ENCODE measurements around the gene SCAF1. TPM values are rescaled to one million over a fixed set of nuclear protein-coding genes. Genes with fewer than 3 reads are reported as not detected.
A peak's percentile ranks its signal among the peaks of the same experiment; 100 is the strongest.

The SCAF1 gene
- total and polyA plus RNA-seq, 10 of the 15 experiments (the other 5 are each of a cell fraction or from before 2014, with no cell fraction given), result 0.18 to 77.0 (median 5.3) TPM

DNA sequence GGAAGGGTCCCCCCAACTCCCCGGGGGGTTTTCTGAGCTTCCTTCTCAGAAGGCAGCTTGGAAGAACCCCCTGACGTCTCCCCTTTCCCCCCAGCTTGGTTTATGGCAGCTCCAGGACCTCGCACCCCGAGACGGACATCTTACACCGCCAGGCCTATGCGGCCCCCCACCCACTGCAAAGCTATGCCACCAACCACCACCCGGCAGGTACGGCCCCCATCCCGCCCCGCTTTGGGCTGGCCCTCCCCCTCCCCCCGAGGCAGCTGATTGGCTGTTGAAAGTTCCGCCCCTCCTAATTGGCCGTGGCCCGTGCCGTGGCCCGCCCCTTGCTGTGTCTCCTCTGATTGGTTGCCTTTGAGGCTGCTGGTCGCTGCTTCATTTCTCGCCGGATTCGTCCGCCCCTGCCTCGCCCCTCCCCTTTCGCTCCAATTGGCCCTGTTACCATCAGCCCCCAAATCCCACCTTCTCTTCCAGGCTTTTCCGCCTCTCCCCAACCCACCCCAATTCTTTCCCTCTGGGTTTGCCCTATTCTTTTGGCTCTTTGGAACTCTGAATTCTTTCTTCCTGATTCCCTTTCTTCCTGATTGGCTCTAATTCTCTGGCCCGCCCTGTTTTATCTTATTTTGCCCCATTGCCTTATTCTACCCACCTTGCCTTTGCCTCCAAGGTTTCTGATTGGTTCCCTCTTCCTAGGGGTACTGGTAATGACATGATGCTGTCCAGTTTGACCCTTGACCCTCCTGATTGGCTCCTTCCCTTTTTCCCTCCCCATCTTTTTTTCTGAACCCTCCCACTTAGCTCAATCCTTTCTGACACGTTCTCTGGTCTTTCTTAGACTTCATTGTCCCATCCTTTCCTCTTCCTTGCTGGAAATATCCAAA is 48.5 kb upstream of the SCAF1 start:
- intact Hi-C loops (cut with micrococcal nuclease; ENCODE audit: unreplicated experiment), result loop anchor here (2.0 to 5.0 kb wide), 2 partner anchors 49 to 83 kb away; partner anchors contain the start of genes PRMT1, RRAS and SCAF1
- BruUV-seq (replicated peaks), result no TSS peak
- TF ChIP-seq BHLHE40 (IDR thresholded peaks at IDR 0.05; ENCODE audit: borderline replicate concordance in 1 of 2, low read depth in 2 of 2, low read length in 1 of 2) (peak; percentile 49 to 82; a peak in 2 of 4 replicates), RAD21 (IDR thresholded peaks at IDR 0.05; ENCODE audit: insufficient read depth, low read depth, low read length) (no peak), CBFB (IDR thresholded peaks at IDR 0.05; ENCODE audit: low read depth) (no peak), TAF1 (IDR thresholded peaks at IDR 0.05; ENCODE audit: borderline replicate concordance, low read depth, low read length) (0 out of 2 replicates have a peak, but pooled peaks have one; percentile 17), BCL11A (IDR thresholded peaks at IDR 0.05; ENCODE audit: low read depth, low read length) (no peak), FOXK2 (IDR thresholded peaks at IDR 0.05) (peak; percentile 85), LARP7 (IDR thresholded peaks at IDR 0.05) (no peak), HDAC6 (IDR thresholded peaks at IDR 0.05; ENCODE audit: unreplicated experiment) (no peak), RAD51 (IDR thresholded peaks at IDR 0.05) (peak; percentile 37; the same call in 1 of the 2 replicates), IKZF2 (IDR thresholded peaks at IDR 0.05) (no peak), USF2 (IDR thresholded peaks at IDR 0.05; ENCODE audit: borderline replicate concordance, low read depth, low read length) (no peak; the same call in 1 of the 2 replicates), NBN (IDR thresholded peaks at IDR 0.05) (peak; percentile 71), SMAD1 (IDR thresholded peaks at IDR 0.05; ENCODE audit: low read depth, partially characterized antibody) (no peak)
- TF ChIP-seq, protein P1, sequence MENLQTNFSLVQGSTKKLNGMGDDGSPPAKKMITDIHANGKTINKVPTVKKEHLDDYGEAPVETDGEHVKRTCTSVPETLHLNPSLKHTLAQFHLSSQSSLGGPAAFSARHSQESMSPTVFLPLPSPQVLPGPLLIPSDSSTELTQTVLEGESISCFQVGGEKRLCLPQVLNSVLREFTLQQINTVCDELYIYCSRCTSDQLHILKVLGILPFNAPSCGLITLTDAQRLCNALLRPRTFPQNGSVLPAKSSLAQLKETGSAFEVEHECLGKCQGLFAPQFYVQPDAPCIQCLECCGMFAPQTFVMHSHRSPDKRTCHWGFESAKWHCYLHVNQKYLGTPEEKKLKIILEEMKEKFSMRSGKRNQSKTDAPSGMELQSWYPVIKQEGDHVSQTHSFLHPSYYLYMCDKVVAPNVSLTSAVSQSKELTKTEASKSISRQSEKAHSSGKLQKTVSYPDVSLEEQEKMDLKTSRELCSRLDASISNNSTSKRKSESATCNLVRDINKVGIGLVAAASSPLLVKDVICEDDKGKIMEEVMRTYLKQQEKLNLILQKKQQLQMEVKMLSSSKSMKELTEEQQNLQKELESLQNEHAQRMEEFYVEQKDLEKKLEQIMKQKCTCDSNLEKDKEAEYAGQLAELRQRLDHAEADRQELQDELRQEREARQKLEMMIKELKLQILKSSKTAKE (IDR thresholded peaks at IDR 0.05; ENCODE audit: low read depth, poor library complexity, severe bottlenecking), result no peak

More for the DNA sequence above, 48.5 kb upstream of the SCAF1 start:
- H3K9me3 ChIP-seq (replicated peaks; ENCODE audit: control insufficient read depth, insufficient read depth, low read length), result no peaks in the 10 kb centered on the region
- peaks cover 0 to 17% of the 10 kb centered on the region in 2 experiments; a peak in 3 of 4 replicates for H3K36me3 ChIP-seq (ENCODE audit: control insufficient read depth in 2 of 2, insufficient read depth in 2 of 2, low read length in 1 of 2)
- FAIRE-seq, result peak; percentile 85
- SMC1A ChIA-PET (ENCODE audit: uncharacterized antibody, unreplicated experiment), result interaction anchor here (0.6 to 1.2 kb wide), 6 partner anchors 10 to 109 kb away, joined by 3 to 7 read pairs (median 4); partner anchors contain the start of genes NOSIP, PRRG2 and RRAS
- peak overlapping the region; percentile 75 for H2AFZ ChIP-seq (ENCODE audit: control insufficient read depth, low read depth, low read length)
- peak overlapping the region; percentile 68 for H3K27ac ChIP-seq (ENCODE audit: control insufficient read depth, insufficient read depth)
- CTCF ChIA-PET, result interaction anchor here (0.8 to 2.5 kb wide), 7 partner anchors 23 to 345 kb away, joined by 3 to 17 read pairs (median 4); partner anchors contain the start of gene SCAF1
- peak overlapping the region; percentile 46; the same call in 1 of the 2 replicates for H3K9ac ChIP-seq (ENCODE audit: control insufficient read depth, insufficient read depth, low read length)
- peak; percentile 75 for ATAC-seq
- in situ Hi-C loops (cut with MboI), result no loop called here
- RAD21 ChIA-PET (ENCODE audit: unreplicated experiment), result interaction anchor here (0.7 to 1.9 kb wide), 6 partner anchors 18 to 85 kb away, joined by 3 to 17 read pairs (median 4); partner anchors contain the start of gene RRAS
- peak overlapping the region; percentile 97 for H3K4me2 ChIP-seq (ENCODE audit: control insufficient read depth, insufficient read depth)
- peaks cover 14% of the 10 kb centered on the region for H3K4me1 ChIP-seq (ENCODE audit: control insufficient read depth, insufficient read depth, low read length)
- H3K27me3 ChIP-seq (replicated peaks in 1 of 2; ENCODE audit: control insufficient read depth in 2 of 2, insufficient read depth in 2 of 2, low read length in 1 of 2), result no peaks in the 10 kb centered on the region
- peaks cover 28% of the 10 kb centered on the region for H3K79me2 ChIP-seq (ENCODE audit: control insufficient read depth, insufficient read depth, low read length)
- H3K4me3 ChIP-seq, result peak overlapping the region; percentile 89
- DNase-seq (ENCODE audit: low read depth, low spot score), result peak; percentile 76
- H4K20me1 ChIP-seq (ENCODE audit: control insufficient read depth, insufficient read depth), result peaks cover 3% of the 10 kb centered on the region; the same call in 1 of the 2 replicates
- WGBS (ENCODE audit: insufficient coverage, insufficient replicate concordance, low lambda C conversion rate, missing lambda C conversion rate), result 4% methylated on average over 18 of the region's 27 CpGs
- POLR2A ChIA-PET, result interaction anchor here (0.5 to 4.8 kb wide), 8 partner anchors 11 to 974 kb away, joined by 3 to 49 read pairs (median 5); partner anchors contain the start of genes NOSIP, PRMT1, PRRG2 and RRAS
